H1 (cell line): ENCODE measurements around the gene APLP2. TPM values are rescaled to one million over a fixed set of nuclear protein-coding genes. Genes with fewer than 3 reads are reported as not detected.

Source experiments
- CTCF ChIA-PET: fragments of 300-600 bp; sonication (Branson Sonifier 250); formaldehyde crosslinking; loops from one replicate; lab custom pipeline; 2021; ENCODE audit not compliant: partially characterized antibody; lab: Charles Lee
- POLR2A ChIA-PET: fragments of 300-600 bp; sonication (Branson Sonifier 250); formaldehyde crosslinking; loops from one replicate; lab custom pipeline; 2021; ENCODE audit warnings: inconsistent platforms; ENCODE audit not compliant: partially characterized antibody; lab: Charles Lee
- DNase-seq, 2 experiments: peaks; one replicate each; pipeline versions ENCODE4 v3.0.0 to v3.0.0-alpha.2; 2010 to 2022; ENCODE audit warnings: low spot score in 2 of 2, low read depth in 1 of 2, mixed read lengths in 1 of 2
- FAIRE-seq: peaks from 2 replicates; lab custom pipeline; 2011; peaks lifted over from hg19 to GRCh38; lab: Jason Lieb, UNC
- H2AFZ ChIP-seq: 2 replicates; pipeline ENCODE4 v1.8.1; 2012; ENCODE audit warnings: low read length, inconsistent platforms
- H2AK5ac ChIP-seq: 2 replicates; pipeline ENCODE4 v1.6.1; 2013; ENCODE audit warnings: low read depth, low read length
- H2BK120ac ChIP-seq: replicated peaks from 2 replicates; pipeline ENCODE3; 2013; ENCODE audit warnings: low read depth, low read length, inconsistent platforms
- H2BK12ac ChIP-seq: 2 replicates; pipeline ENCODE4 v1.6.1; 2013; ENCODE audit warnings: low read depth, low read length
- H2BK15ac ChIP-seq: 2 replicates; pipeline ENCODE4 v1.6.1; 2013; ENCODE audit warnings: low read length
- H2BK20ac ChIP-seq: 2 replicates; pipeline ENCODE4 v1.6.1; 2013; ENCODE audit warnings: low read length
- H2BK5ac ChIP-seq: 2 replicates; pipeline ENCODE4 v1.6.1; 2013; ENCODE audit warnings: low read depth, low read length
- H3K14ac ChIP-seq: 2 replicates; pipeline ENCODE4 v1.6.1; 2013; ENCODE audit warnings: inconsistent platforms; ENCODE audit not compliant: insufficient read length
- H3K18ac ChIP-seq: 2 replicates; pipeline ENCODE4 v1.6.1; 2013; ENCODE audit warnings: low read length; ENCODE audit errors: extremely low read depth
- H3K23ac ChIP-seq: 2 replicates; pipeline ENCODE4 v1.6.1; 2013; ENCODE audit warnings: inconsistent platforms; ENCODE audit not compliant: insufficient read length
- H3K23me2 ChIP-seq: 2 replicates; pipeline ENCODE4 v1.6.1; 2013; ENCODE audit warnings: low read depth, low read length
- H3K27ac ChIP-seq: 2 replicates; pipeline ENCODE4 v1.6.1; 2011; ENCODE audit warnings: low read depth, low read length, inconsistent platforms
- H3K27me3 ChIP-seq, 4 experiments: replicated peaks in 1 of 4; 1 replicate in 1 of 4; 2 replicates in 3 of 4; pipeline versions ENCODE4 v1.6.1 to v1.8.1; 2011 to 2013; ENCODE audit warnings: low read length in 3 of 4, mild to moderate bottlenecking in 3 of 4, inconsistent platforms in 2 of 4, mixed read lengths in 2 of 4, moderate library complexity in 1 of 4; ENCODE audit not compliant: control insufficient read depth in 3 of 4, insufficient read depth in 3 of 4; ENCODE audit errors: extremely low read depth in 1 of 4
- H3K36me3 ChIP-seq, 4 experiments: 2 replicates each; pipeline versions ENCODE4 v1.6.1 to v1.8.1; 2011 to 2013; ENCODE audit warnings: mild to moderate bottlenecking in 4 of 4, low read length in 3 of 4, moderate library complexity in 2 of 4, control low read depth in 1 of 4, inconsistent platforms in 1 of 4; ENCODE audit not compliant: insufficient read depth in 4 of 4, control insufficient read depth in 2 of 4
- H3K4ac ChIP-seq: replicated peaks from 2 replicates; pipeline ENCODE3; 2013; ENCODE audit warnings: low read length, low read depth, mixed read lengths, inconsistent platforms; ENCODE audit not compliant: insufficient read length
- H3K4me1 ChIP-seq, 4 experiments: replicated peaks in 1 of 4; 1 replicate in 1 of 4; 2 replicates in 3 of 4; pipeline versions ENCODE4 v1.6.1 to v1.8.1; 2011 to 2013; ENCODE audit warnings: low read length in 3 of 4, inconsistent platforms in 2 of 4, mixed read lengths in 1 of 4; ENCODE audit not compliant: insufficient read depth in 4 of 4, control insufficient read depth in 3 of 4
- H3K4me2 ChIP-seq, 2 experiments: 2 replicates each; pipeline versions ENCODE4 v1.6.1 to v1.8.1; 2011 to 2013; ENCODE audit warnings: low read depth in 2 of 2, low read length in 2 of 2, control low read depth in 1 of 2, inconsistent platforms in 1 of 2, mild to moderate bottlenecking in 1 of 2; ENCODE audit not compliant: insufficient read depth in 1 of 2
- H3K4me3 ChIP-seq, 4 experiments: fragments of 200-600, 300-600 bp in 1 of 4; sonication (generic), shearing (Covaris generic), sonication (Bioruptor Twin) in 1 of 4; 2 replicates each; pipeline versions ENCODE4 v1.5.1 to v1.8.1; 2011 to 2016; ENCODE audit warnings: low read length in 4 of 4, low read depth in 3 of 4, control low read depth in 2 of 4, inconsistent platforms in 2 of 4, mild to moderate bottlenecking in 2 of 4, mixed read lengths in 1 of 4, moderate library complexity in 1 of 4; ENCODE audit not compliant: insufficient read depth in 2 of 4; ENCODE audit errors: extremely low read depth in 1 of 4
- H3K56ac ChIP-seq: replicated peaks from 2 replicates; pipeline ENCODE3; 2013; ENCODE audit warnings: low read depth, mild to moderate bottlenecking, mixed read lengths, low read length, inconsistent platforms; ENCODE audit not compliant: insufficient read length
- H3K79me1 ChIP-seq: 2 replicates; pipeline ENCODE4 v1.6.1; 2013; ENCODE audit warnings: low read depth, low read length, control low read depth
- H3K79me2 ChIP-seq, 2 experiments: 2 replicates each; pipeline versions ENCODE4 v1.6.1 to v1.8.1; 2012 to 2013; ENCODE audit warnings: low read length in 2 of 2, mild to moderate bottlenecking in 2 of 2, inconsistent platforms in 1 of 2; ENCODE audit not compliant: insufficient read depth in 2 of 2, control insufficient read depth in 1 of 2
- H3K9ac ChIP-seq, 4 experiments: replicated peaks in 1 of 4; 1 replicate in 1 of 4; 2 replicates in 3 of 4; pipeline versions ENCODE4 v1.6.1 to v1.8.1; 2011 to 2013; ENCODE audit warnings: low read depth in 3 of 4, low read length in 3 of 4, control low read depth in 2 of 4, mild to moderate bottlenecking in 2 of 4, moderate library complexity in 2 of 4, inconsistent platforms in 1 of 4; ENCODE audit errors: extremely low read depth in 1 of 4
- H3K9me3 ChIP-seq, 2 experiments: 2 replicates each; pipeline versions ENCODE4 v1.6.1 to v1.8.1; 2012 to 2013; ENCODE audit warnings: mild to moderate bottlenecking in 2 of 2, moderate library complexity in 2 of 2, control low read depth in 1 of 2, inconsistent platforms in 1 of 2, low read depth in 1 of 2, low read length in 1 of 2, mixed read lengths in 1 of 2; ENCODE audit not compliant: insufficient read depth in 2 of 2
- H4K20me1 ChIP-seq, 2 experiments: replicated peaks in 1 of 2; 2 replicates each; pipeline versions ENCODE3 to v1.8.1; 2011 to 2013; ENCODE audit warnings: inconsistent platforms in 2 of 2, low read length in 2 of 2, mild to moderate bottlenecking in 1 of 2; ENCODE audit not compliant: insufficient read depth in 2 of 2, control insufficient read depth in 1 of 2
- H4K5ac ChIP-seq: 2 replicates; pipeline ENCODE4 v1.6.1; 2013; ENCODE audit warnings: low read length, low read depth, mixed read lengths, inconsistent platforms; ENCODE audit not compliant: insufficient read length
- H4K8ac ChIP-seq: 2 replicates; pipeline ENCODE4 v1.8.0; 2013; ENCODE audit warnings: mild to moderate bottlenecking, moderate library complexity, low read length, inconsistent platforms; ENCODE audit not compliant: insufficient read depth; ENCODE audit errors: extremely low read depth
- H4K91ac ChIP-seq: replicated peaks from 2 replicates; pipeline ENCODE3; 2013; ENCODE audit warnings: low read length, mixed read lengths, inconsistent platforms; ENCODE audit not compliant: insufficient read length
- ATF3 ChIP-seq: IDR thresholded peaks from 2 replicates; pipeline ENCODE4 v1.6.1; 2011; ENCODE audit warnings: low read depth, mild to moderate bottlenecking, low read length; ENCODE audit not compliant: insufficient read depth
- CBX5 ChIP-seq: fragments of 300-800, 300-1000 bp; sonication (generic); IDR thresholded peaks from 2 replicates; pipeline ENCODE4 v1.7.1; 2016; ENCODE audit warnings: antibody characterized with exemption, low read length, low read depth
- CREB1 ChIP-seq: IDR thresholded peaks from 2 replicates; pipeline ENCODE4 v1.6.1; 2012; ENCODE audit warnings: inconsistent platforms
- EGR1 ChIP-seq: IDR thresholded peaks from 2 replicates; pipeline ENCODE4 v1.6.1; 2011; ENCODE audit warnings: low read depth, low read length, borderline replicate concordance
- FOSL1 ChIP-seq: IDR thresholded peaks from 2 replicates; pipeline ENCODE4 v1.6.1; 2011; ENCODE audit warnings: mild to moderate bottlenecking, low read depth, low read length, moderate library complexity; ENCODE audit not compliant: insufficient read depth
- KDM1A ChIP-seq: fragments of 200-600, 300-600 bp; sonication (generic); IDR thresholded peaks from 2 replicates; pipeline ENCODE4 v1.7.1; 2016; ENCODE audit warnings: mild to moderate bottlenecking, low read length, borderline replicate concordance
- MAX ChIP-seq: IDR thresholded peaks from 2 replicates; pipeline ENCODE4 v1.6.1; 2012; ENCODE audit warnings: inconsistent platforms
- POLR2A ChIP-seq, 2 experiments: IDR thresholded peaks; 1 replicate in 1 of 2; 2 replicates in 1 of 2; pipeline ENCODE4 v1.6.1; 2011; ENCODE audit warnings: low read depth in 2 of 2, low read length in 2 of 2, mild to moderate bottlenecking in 2 of 2; ENCODE audit errors: control extremely low read depth in 1 of 2
- RFX5 ChIP-seq: IDR thresholded peaks from 2 replicates; pipeline ENCODE4 v1.6.1; 2011; ENCODE audit warnings: low read depth, low read length, improper control_type of control experiment, borderline replicate concordance
- RNF2 ChIP-seq: fragments of 200-900, 300-1000 bp; sonication (generic); IDR thresholded peaks from 2 replicates; pipeline ENCODE4 v1.7.1; 2016; ENCODE audit warnings: borderline replicate concordance, low read depth, mild to moderate bottlenecking, antibody characterized with exemption, low read length; ENCODE audit not compliant: poor library complexity, severe bottlenecking; ENCODE audit errors: missing control alignments
- SRF ChIP-seq: IDR thresholded peaks from 2 replicates; pipeline ENCODE4 v1.6.1; 2011; ENCODE audit warnings: mild to moderate bottlenecking, low read depth, low read length, moderate library complexity
- TAF1 ChIP-seq: IDR thresholded peaks from 2 replicates; pipeline ENCODE4 v1.6.1; 2011; ENCODE audit warnings: mild to moderate bottlenecking, low read depth, low read length
- TCF12 ChIP-seq: IDR thresholded peaks from 2 replicates; pipeline ENCODE4 v1.6.1; 2011; ENCODE audit warnings: low read depth, mild to moderate bottlenecking, low read length
- ZNF274 ChIP-seq: IDR thresholded peaks from 2 replicates; pipeline ENCODE4 v1.7.0; 2012; ENCODE audit warnings: low read length, borderline replicate concordance; ENCODE audit errors: extremely low read depth
- WGBS, 2 experiments: shearing (Covaris generic) in 1 of 2; methylation state at CpG; one replicate each; pipeline versions ENCODE4 v1.1.6 to v1.1.7; 2013 to 2015; ENCODE audit warnings: low lambda C conversion rate in 2 of 2, mixed read lengths in 2 of 2, inconsistent platforms in 1 of 2, low coverage in 1 of 2, missing lambda C conversion rate in 1 of 2; ENCODE audit not compliant: insufficient replicate concordance in 2 of 2, insufficient coverage in 1 of 2, insufficient read length in 1 of 2; ENCODE audit errors: extremely low coverage in 1 of 2, missing lambda C conversion rate in 1 of 2; 5-methylcytosine and 5-hydroxymethylcytosine counted together
- polyA plus RNA-seq, 7 experiments: library from polyadenylated mRNA; depleted of rRNA in 3 of 7; stranded (reverse) in 5 of 7; unstranded in 2 of 7; fragments of >200 nt in 5 of 7; fragments of 200-250 nt in 2 of 7; gene quantifications; 1 replicate in 5 of 7; 2 replicates in 1 of 7; 4 replicates in 1 of 7; pipeline versions ENCODE4 v1.2.1 to v1.2.3, GENCODE V29; 2011 to 2013; ENCODE audit warnings: missing spikeins in 2 of 7, mixed read lengths in 2 of 7
- total RNA-seq: library from RNA; stranded (reverse); fragmentation: NEBNext Ultra II Directional; extraction: Animal tissue kit (Norgen Biotek cat#: 25700); gene quantifications from 2 replicates; pipeline ENCODE4 v1.2.1, GENCODE V29; 2021

Gene APLP2
- total and polyA plus RNA-seq, 2 of the 8 experiments (the other 6 are each of a cell fraction or from before 2014, with no cell fraction given), result 222 to 315 TPM

- Histone ChIP-seq H3K9me3 (no peaks in the 10 kb centered on the region), H3K56ac (no peak overlapping the region), H2BK120ac (no peak overlapping the region), H4K91ac (no peak overlapping the region), H3K14ac (no peak overlapping the region), H3K23ac (no peak overlapping the region), H3K36me3 (no peaks in the 10 kb centered on the region; a peak in 1 of 8 replicates), H3K4me1 (peaks cover 0 to 4% (median 1%) of the 10 kb centered on the region in 4 experiments; a peak in 2 of 7 replicates), H2BK5ac (no peak overlapping the region), H4K20me1 (peaks cover 3 to 7% of the 10 kb centered on the region in 2 experiments), H3K4ac (no peak overlapping the region), H3K27me3 (no peaks in the 10 kb centered on the region), H3K23me2 (no peaks in the 10 kb centered on the region), H3K18ac (no peak overlapping the region), H2AFZ (no peak overlapping the region), H3K27ac (no peak overlapping the region), H3K4me2 (no peak overlapping the region), H2AK5ac (no peak overlapping the region), H2BK12ac (no peak overlapping the region), H3K4me3 (no peak overlapping the region), H2BK15ac (no peak overlapping the region), H3K79me1 (peaks cover 2% of the 10 kb centered on the region), H4K5ac (no peak overlapping the region), H3K79me2 (peaks cover 20 to 96% of the 10 kb centered on the region in 2 experiments), H4K8ac (no peak overlapping the region), H3K9ac (no peak overlapping the region), H2BK20ac (no peak overlapping the region)
- 92% methylated on average over 6 of the region's 6 CpGs; no CpG with 5 or more reads in 1 of the 2 experiments for WGBS, 2 experiments
- CTCF ChIA-PET, result interaction anchor here (1.0 to 1.8 kb wide), 2 partner anchors 52 to 74 kb away, joined by 3 read pairs; no protein-coding TSS in a partner anchor
- DNase-seq (no peak), FAIRE-seq (no peak)
- POLR2A ChIA-PET, result interaction anchor here (1.6 to 3.1 kb wide), 2 partner anchors 8 to 75 kb away, joined by 6 to 12 read pairs; partner anchors contain the start of genes APLP2 and PRDM10
- TF ChIP-seq POLR2A (IDR thresholded peaks at IDR 0.05; ENCODE audit: control extremely low read depth in 1 of 2, low read depth in 2 of 2, low read length in 2 of 2) (no peak), TCF12 (no peak), ATF3 (no peak), MAX (no peak), RFX5 (no peak), CBX5 (no peak), KDM1A (no peak), SRF (no peak), RNF2 (no peak), TAF1 (no peak), EGR1 (no peak), FOSL1 (no peak), ZNF274 (no peak), CREB1 (no peak)
Observed at GRCh38 chr11:130078080-130078479, 8.4 kb downstream of the APLP2 start.
